Mesodermal cell (in vitro differentiated cells): ENCODE results near the gene KRTAP22-1.

Source experiments
- H3K27ac ChIP-seq: 2 replicates; pipeline ENCODE4 v1.7.0; 2013; ENCODE audit warnings: mild to moderate bottlenecking, low read depth, low read length, moderate library complexity; ENCODE audit not compliant: severe bottlenecking
- H3K36me3 ChIP-seq: 2 replicates; pipeline ENCODE4 v1.7.1; 2013; ENCODE audit warnings: mild to moderate bottlenecking, low read length, moderate library complexity; ENCODE audit not compliant: control insufficient read depth, insufficient read depth
- H3K4me1 ChIP-seq: one replicate; pipeline ENCODE4 v1.7.1; 2013; ENCODE audit warnings: mild to moderate bottlenecking, low read length; ENCODE audit not compliant: insufficient read depth, control insufficient read depth, poor library complexity, severe bottlenecking
- H3K4me3 ChIP-seq: 2 replicates; pipeline ENCODE4 v1.7.0; 2013; ENCODE audit warnings: low read length, control low read depth, mild to moderate bottlenecking; ENCODE audit not compliant: insufficient read depth, poor library complexity, severe bottlenecking; ENCODE audit errors: extremely low read depth
- H3K9me3 ChIP-seq: 2 replicates; pipeline ENCODE4 v1.7.1; 2013; ENCODE audit warnings: mild to moderate bottlenecking, low read length, moderate library complexity; ENCODE audit not compliant: control insufficient read depth
- WGBS, 2 experiments: methylation state at CpG; one replicate each; pipeline ENCODE4 v1.1.5; 2013; ENCODE audit warnings: missing lambda C conversion rate in 2 of 2; ENCODE audit not compliant: insufficient coverage in 2 of 2; 5-methylcytosine and 5-hydroxymethylcytosine counted together

KRTAP22-1 gene

GRCh38 chr21:30623362-30623761 is 22.5 kb downstream of the KRTAP22-1 start:
- WGBS, 2 experiments: 93 to 100% methylated on average over 1 to 3 of the region's 3 CpGs
- no peak overlapping the region for H3K4me3 ChIP-seq
- H3K4me1 ChIP-seq: no peaks in the 10 kb centered on the region
- H3K27ac ChIP-seq: no peak overlapping the region
- no peaks in the 10 kb centered on the region for H3K9me3 ChIP-seq
- no peaks in the 10 kb centered on the region for H3K36me3 ChIP-seq

- Histone ChIP-seq H3K9me3 (no peaks in the 10 kb centered on the region), H3K4me3 (no peak overlapping the region), H3K27ac (no peak overlapping the region), H3K36me3 (no peaks in the 10 kb centered on the region), H3K4me1 (no peaks in the 10 kb centered on the region)
- 44 to 65% methylated on average over 1 to 3 of the region's 4 CpGs for WGBS, 2 experiments
Measured at GRCh38 chr21:30625449-30626165, 24.7 kb downstream of the KRTAP22-1 start.

- Histone ChIP-seq H3K9me3 (no peaks in the 10 kb centered on the region), H3K4me1 (no peaks in the 10 kb centered on the region), H3K36me3 (no peaks in the 10 kb centered on the region), H3K27ac (no peak overlapping the region), H3K4me3 (no peak overlapping the region)
- no CpG with 5 or more reads among the region's 4 CpGs for WGBS, 2 experiments
Measured at GRCh38 chr21:30628109-30628508, 27.2 kb downstream of the KRTAP22-1 start.

GRCh38 chr21:30629200-30629599 is 28.3 kb downstream of the KRTAP22-1 start:
- Histone ChIP-seq H3K4me1 (no peaks in the 10 kb centered on the region), H3K27ac (no peak overlapping the region), H3K4me3 (no peak overlapping the region), H3K36me3 (no peaks in the 10 kb centered on the region), H3K9me3 (no peaks in the 10 kb centered on the region)
- 100% methylated on average over 1 of the region's 1 CpG; no CpG with 5 or more reads in 1 of the 2 experiments for WGBS, 2 experiments

GRCh38 chr21:30634906-30635305 is 34.0 kb downstream of the KRTAP22-1 start, which contains the start of gene KRTAP20-2:
TSS of gene KRTAP20-2 (plus strand) at chr21:30635206. CDS start at chr21:30635264, 58 bp downstream.
- 100% methylated on average over 1 of the region's 1 CpG for WGBS, 2 experiments
- Histone ChIP-seq H3K27ac (no peak within 1 kb of the TSS), H3K36me3 (no peaks in the 10 kb centered on the region)

GRCh38 chr21:30638686-30639085 is 37.8 kb downstream of the KRTAP22-1 start:
- WGBS, 2 experiments: 83 to 100% methylated on average over 1 of the region's 3 CpGs
- no peaks in the 10 kb centered on the region for H3K4me1 ChIP-seq
- no peaks in the 10 kb centered on the region for H3K9me3 ChIP-seq
- H3K36me3 ChIP-seq: no peaks in the 10 kb centered on the region
- no peak overlapping the region for H3K27ac ChIP-seq
- H3K4me3 ChIP-seq: no peak overlapping the region

More at GRCh38 chr21:30634906-30635305, 34.0 kb downstream of the KRTAP22-1 start, which contains the start of gene KRTAP20-2:
- Histone ChIP-seq H3K4me1 (no peaks in the 10 kb centered on the region), H3K4me3 (no peak within 1 kb of the TSS), H3K9me3 (no peaks in the 10 kb centered on the region)

- no peak within 1 kb of the TSS for H3K27ac ChIP-seq
- no peaks in the 10 kb centered on the region for H3K9me3 ChIP-seq
- H3K36me3 ChIP-seq: no peaks in the 10 kb centered on the region
- H3K4me1 ChIP-seq: no peaks in the 10 kb centered on the region
- WGBS, 2 experiments: no CpG with 5 or more reads among the region's 2 CpGs
- H3K4me3 ChIP-seq: no peak within 1 kb of the TSS
Measured at GRCh38 chr21:30642564-30642963, 41.7 kb downstream of the KRTAP22-1 start, which contains the start of gene KRTAP20-3. TSS of gene KRTAP20-3 (plus strand) at chr21:30642864.

- no CpG with 5 or more reads among the region's 1 CpG for WGBS, 2 experiments
- Histone ChIP-seq H3K4me3 (no peak overlapping the region), H3K27ac (no peak overlapping the region), H3K4me1 (no peaks in the 10 kb centered on the region), H3K9me3 (no peaks in the 10 kb centered on the region), H3K36me3 (no peaks in the 10 kb centered on the region)
Measured at GRCh38 chr21:30646904-30647414, 46.1 kb downstream of the KRTAP22-1 start.
